CD14-positive monocyte (primary cell): ENCODE results near the gene COL26A1. TPM values are rescaled to one million over a fixed set of nuclear protein-coding genes. Genes with fewer than 3 reads are reported as not detected.

Source experiments
- DNase-seq, 3 donors: peaks; one replicate each; pipeline ENCODE4 v3.0.0-alpha.2; 2011 to 2022
- H2AFZ ChIP-seq: 2 replicates; pipeline ENCODE4 v1.6.0; 2012; ENCODE audit warnings: mild to moderate bottlenecking, low read depth, low read length, inconsistent platforms; ENCODE audit not compliant: insufficient read depth, poor library complexity, severe bottlenecking
- H3K27ac ChIP-seq, 2 donors: 1 replicate in 1 of 2; 2 replicates in 1 of 2; pipeline ENCODE4 v1.5.1; 2012 to 2013; ENCODE audit warnings: low read length in 2 of 2, control low read depth in 1 of 2, inconsistent platforms in 1 of 2, low read depth in 1 of 2, mild to moderate bottlenecking in 1 of 2
- H3K27me3 ChIP-seq, 2 donors: one replicate each; pipeline versions ENCODE4 v1.6.0 to v1.6.1; 2011 to 2013; ENCODE audit warnings: low read length in 2 of 2; ENCODE audit not compliant: control insufficient read depth in 2 of 2, insufficient read depth in 2 of 2
- H3K36me3 ChIP-seq, 2 donors: replicated peaks in 1 of 2; 1 replicate in 1 of 2; 2 replicates in 1 of 2; pipeline versions ENCODE4 v1.5.1 to v1.6.1; 2012 to 2013; ENCODE audit warnings: low read length in 2 of 2, control low read depth in 1 of 2, inconsistent platforms in 1 of 2, mild to moderate bottlenecking in 1 of 2; ENCODE audit not compliant: insufficient read depth in 2 of 2, control insufficient read depth in 1 of 2
- H3K4me1 ChIP-seq, 2 donors: 1 replicate in 1 of 2; 2 replicates in 1 of 2; pipeline versions ENCODE4 v1.5.1 to v1.6.1; 2012 to 2013; ENCODE audit warnings: low read length in 2 of 2, control low read depth in 1 of 2, inconsistent platforms in 1 of 2, mild to moderate bottlenecking in 1 of 2, moderate library complexity in 1 of 2; ENCODE audit not compliant: insufficient read depth in 2 of 2, control insufficient read depth in 1 of 2
- H3K4me2 ChIP-seq: replicated peaks from 2 replicates; pipeline ENCODE3; 2012; ENCODE audit warnings: low read length, moderate library complexity, mild to moderate bottlenecking; ENCODE audit not compliant: poor library complexity, severe bottlenecking; ENCODE audit errors: extremely low read depth
- H3K4me3 ChIP-seq, 3 experiments: fragments of 200-600 bp in 1 of 3; sonication (generic) in 1 of 3; replicated peaks in 1 of 3; 1 replicate in 2 of 3; 2 replicates in 1 of 3; pipeline ENCODE4 v1.5.1; 2011 to 2013; ENCODE audit warnings: low read length in 3 of 3, mild to moderate bottlenecking in 3 of 3, control low read depth in 2 of 3, low read depth in 2 of 3, inconsistent platforms in 1 of 3, moderate library complexity in 1 of 3
- H3K79me2 ChIP-seq: 2 replicates; pipeline ENCODE4 v1.6.0; 2012; ENCODE audit warnings: mild to moderate bottlenecking, control low read depth, inconsistent platforms, low read length, moderate library complexity; ENCODE audit not compliant: insufficient read depth
- H3K9ac ChIP-seq: 2 replicates; pipeline ENCODE4 v1.6.0; 2017; ENCODE audit warnings: low read length, mild to moderate bottlenecking; ENCODE audit not compliant: insufficient read depth, poor library complexity, severe bottlenecking
- H3K9me3 ChIP-seq, 2 donors: replicated peaks in 1 of 2; 1 replicate in 1 of 2; 2 replicates in 1 of 2; pipeline versions ENCODE4 v1.5.1 to v1.6.1; 2012 to 2013; ENCODE audit warnings: low read length in 2 of 2, control low read depth in 1 of 2; ENCODE audit not compliant: control insufficient read depth in 1 of 2, insufficient read depth in 1 of 2
- H4K20me1 ChIP-seq: 2 replicates; pipeline ENCODE4 v1.6.0; 2012; ENCODE audit warnings: mild to moderate bottlenecking, low read length, control low read depth, moderate library complexity; ENCODE audit not compliant: insufficient read depth
- H3K27ac Mint-ChIP-seq, 7 donors: one replicate each; pipeline ENCODE4 v1.8.0; 2020; ENCODE audit warnings: mild to moderate bottlenecking in 7 of 7, mixed read lengths in 7 of 7, moderate library complexity in 6 of 7, inconsistent platforms in 2 of 7
- H3K27me3 Mint-ChIP-seq, 3 donors: one replicate each; pipeline ENCODE4 v1.8.0; 2021 to 2022; ENCODE audit warnings: low read depth in 3 of 3, mild to moderate bottlenecking in 3 of 3, mixed read lengths in 3 of 3, moderate library complexity in 3 of 3, inconsistent platforms in 1 of 3
- H3K36me3 Mint-ChIP-seq, 2 donors: one replicate each; pipeline ENCODE4 v1.8.0; 2020; ENCODE audit warnings: mixed read lengths in 2 of 2, inconsistent platforms in 1 of 2, mild to moderate bottlenecking in 1 of 2
- H3K4me1 Mint-ChIP-seq: one replicate; pipeline ENCODE4 v1.8.0; 2020; ENCODE audit warnings: mild to moderate bottlenecking, mixed read lengths
- H3K4me3 Mint-ChIP-seq, 2 donors: one replicate each; pipeline ENCODE4 v1.8.0; 2020; ENCODE audit warnings: mild to moderate bottlenecking in 2 of 2, mixed read lengths in 2 of 2, moderate library complexity in 1 of 2
- H3K9me3 Mint-ChIP-seq, 7 donors: one replicate each; pipeline ENCODE4 v1.8.0; 2020 to 2022; ENCODE audit warnings: mixed read lengths in 7 of 7, mild to moderate bottlenecking in 6 of 7, moderate library complexity in 6 of 7, inconsistent platforms in 2 of 7
- CTCF ChIP-seq: fragments of 200-600 bp; IDR thresholded peaks from one replicate; pipeline ENCODE4 v1.8.0; 2022; ENCODE audit warnings: antibody characterized with exemption, mild to moderate bottlenecking
- WGBS: methylation state at CpG from one replicate; pipeline ENCODE4 v1.1.5; 2013; ENCODE audit warnings: missing lambda C conversion rate; ENCODE audit not compliant: insufficient coverage; 5-methylcytosine and 5-hydroxymethylcytosine counted together
- intact Hi-C, 2 donors: fragments of 100-400 bp; cut with micrococcal nuclease; formaldehyde crosslinking; loops; one replicate each; pipeline versions ENCODE4 v1.15.0 to v1.15.1; 2023
- polyA plus RNA-seq, 3 donors: library from polyadenylated mRNA; depleted of rRNA in 1 of 3; unstranded in 2 of 3; stranded (reverse) in 1 of 3; fragments of 300-500 nt in 2 of 3; fragments of >200 nt in 1 of 3; fragmentation: Illumina TruSeq in 2 of 3; gene quantifications; 1 replicate in 2 of 3; 2 replicates in 1 of 3; pipeline ENCODE4 v1.2.3, GENCODE V29; 2012 to 2021

Gene COL26A1
- polyA plus RNA-seq, 3 donors = not detected

GRCh38 chr7:101563943-101564777 lies 201.5 kb downstream of the COL26A1 start:
- Mint-ChIP-seq H3K4me1 (peaks cover 2% of the 10 kb centered on the region), H3K9me3 (peaks cover 0 to 3% (median 1%) of the 10 kb centered on the region in 7 donors), H3K36me3 (no peaks in the 10 kb centered on the region), H3K27me3 (peaks cover 0 to 9% (median 6%) of the 10 kb centered on the region in 3 donors), H3K4me3 (no peak overlapping the region), H3K27ac (no peak overlapping the region)
- Histone ChIP-seq H3K9ac (no peak overlapping the region), H4K20me1 (no peaks in the 10 kb centered on the region), H2AFZ (no peak overlapping the region), H3K4me3 (no peak overlapping the region), H3K4me1 (no peaks in the 10 kb centered on the region), H3K27ac (no peak overlapping the region), H3K36me3 (no peaks in the 10 kb centered on the region), H3K9me3 (no peaks in the 10 kb centered on the region), H3K4me2 (no peak overlapping the region), H3K27me3 (no peaks in the 10 kb centered on the region), H3K79me2 (no peaks in the 10 kb centered on the region)
- intact Hi-C loops = no loop called here
- no peak for TF ChIP-seq CTCF
- no peak for DNase-seq
- 57% methylated on average over 22 of the region's 23 CpGs for WGBS

GRCh38 chr7:101564778-101565211 lies 202.1 kb downstream of the COL26A1 start:
- H3K9me3 ChIP-seq = no peaks in the 10 kb centered on the region
- no peak overlapping the region for H3K27ac ChIP-seq
- Mint-ChIP-seq H3K4me1 (peaks cover 2% of the 10 kb centered on the region), H3K4me3 (no peak overlapping the region), H3K9me3 (peaks cover 0 to 3% (median 2%) of the 10 kb centered on the region in 7 donors), H3K36me3 (no peaks in the 10 kb centered on the region), H3K27ac (no peak overlapping the region), H3K27me3 (peaks cover 0 to 9% (median 6%) of the 10 kb centered on the region in 3 donors)
- no peak overlapping the region for H2AFZ ChIP-seq
- H3K36me3 ChIP-seq = no peaks in the 10 kb centered on the region
- no peak overlapping the region for H3K4me2 ChIP-seq
- WGBS = 67% methylated on average over 9 of the region's 16 CpGs
- H4K20me1 ChIP-seq = no peaks in the 10 kb centered on the region
- no peak for DNase-seq
- H3K4me3 ChIP-seq = no peak overlapping the region
- no peak for TF ChIP-seq CTCF
- H3K79me2 ChIP-seq = no peaks in the 10 kb centered on the region
- H3K27me3 ChIP-seq = no peaks in the 10 kb centered on the region
- intact Hi-C loops = no loop called here
- H3K4me1 ChIP-seq = no peaks in the 10 kb centered on the region
- H3K9ac ChIP-seq = no peak overlapping the region
